Amniotic stem cell (primary cell): Measurements from ENCODE around the gene JAKMIP1.

Experiments used
- DNase-seq: peaks from one replicate; lab custom pipeline; 2025; lab: John Stamatoyannopoulos, UW

Gene JAKMIP1

DNA sequence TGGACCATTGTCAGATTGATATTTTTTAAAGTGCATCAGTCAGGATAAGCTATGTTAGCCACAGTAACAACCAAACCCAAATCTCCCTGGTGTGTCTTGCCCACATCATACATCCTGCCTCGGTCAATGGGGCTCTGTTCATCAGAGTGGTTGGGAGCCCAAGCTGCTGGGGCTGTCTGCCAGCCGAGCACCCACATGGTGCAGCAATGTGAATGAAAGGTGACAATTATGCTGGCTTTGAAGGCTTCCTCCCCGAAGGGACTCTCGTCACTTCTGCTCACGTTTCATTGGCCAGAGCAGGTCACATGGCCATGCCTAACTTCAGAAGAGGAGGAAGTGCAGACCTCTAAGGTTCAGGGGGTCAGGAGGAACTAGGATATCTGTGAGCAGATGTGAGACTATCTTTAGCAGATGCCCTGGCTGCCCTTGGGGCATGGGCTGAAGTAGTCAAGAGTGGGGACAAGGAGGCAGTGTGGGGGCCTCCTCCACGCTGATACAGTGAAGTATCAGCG is 1.3 kb upstream of the JAKMIP1 start:
- DNase-seq, result no peak

DNA sequence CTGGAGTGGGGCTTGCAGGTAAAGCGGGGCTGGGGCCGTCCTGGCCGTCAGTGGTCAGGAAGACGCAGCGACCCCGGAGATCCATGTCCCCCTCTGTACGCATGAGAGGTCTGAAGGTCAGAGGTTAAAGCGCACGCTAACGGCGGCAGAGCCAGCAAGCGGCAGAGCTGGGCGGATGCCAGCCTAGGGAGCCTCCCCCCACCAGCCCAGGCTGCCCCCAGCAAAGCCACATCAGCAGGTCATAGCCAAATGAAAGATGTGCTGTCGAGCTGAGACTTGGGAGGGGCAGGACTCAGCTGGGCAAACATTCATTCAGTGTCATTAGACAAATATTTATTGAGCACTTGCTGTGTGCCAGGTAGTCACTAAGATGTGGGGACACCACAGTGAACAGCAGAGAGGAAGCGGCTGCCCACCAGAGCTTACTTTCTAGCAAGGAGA is 593 bp upstream of the JAKMIP1 start:
- no peak for DNase-seq

DNA sequence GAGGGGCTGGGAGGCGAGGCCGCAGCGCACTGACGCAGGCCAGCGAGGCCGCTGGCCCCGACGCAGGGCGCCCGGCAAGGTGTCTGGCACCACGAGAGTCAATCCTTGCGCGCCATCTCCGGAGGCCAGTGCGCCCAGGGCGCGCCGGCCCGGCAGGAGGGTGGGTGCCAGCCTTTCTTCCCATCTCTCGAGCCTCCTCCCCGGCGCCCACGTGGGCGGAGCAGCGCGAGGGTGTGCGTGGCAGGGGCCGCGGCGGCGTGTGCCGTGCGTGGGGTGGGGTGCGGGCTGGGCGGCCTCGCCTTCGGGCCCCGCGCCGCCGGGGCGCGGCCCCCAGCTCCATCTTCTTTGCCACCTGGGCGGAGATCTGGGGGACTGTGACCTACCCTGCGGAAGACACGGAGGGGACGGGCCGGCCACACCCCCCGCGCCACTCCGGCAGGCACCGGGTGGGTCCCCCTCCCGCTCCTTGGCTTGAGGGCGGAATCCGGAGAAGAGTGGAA is 877 bp downstream of the JAKMIP1 start:
- no peak for DNase-seq

DNA sequence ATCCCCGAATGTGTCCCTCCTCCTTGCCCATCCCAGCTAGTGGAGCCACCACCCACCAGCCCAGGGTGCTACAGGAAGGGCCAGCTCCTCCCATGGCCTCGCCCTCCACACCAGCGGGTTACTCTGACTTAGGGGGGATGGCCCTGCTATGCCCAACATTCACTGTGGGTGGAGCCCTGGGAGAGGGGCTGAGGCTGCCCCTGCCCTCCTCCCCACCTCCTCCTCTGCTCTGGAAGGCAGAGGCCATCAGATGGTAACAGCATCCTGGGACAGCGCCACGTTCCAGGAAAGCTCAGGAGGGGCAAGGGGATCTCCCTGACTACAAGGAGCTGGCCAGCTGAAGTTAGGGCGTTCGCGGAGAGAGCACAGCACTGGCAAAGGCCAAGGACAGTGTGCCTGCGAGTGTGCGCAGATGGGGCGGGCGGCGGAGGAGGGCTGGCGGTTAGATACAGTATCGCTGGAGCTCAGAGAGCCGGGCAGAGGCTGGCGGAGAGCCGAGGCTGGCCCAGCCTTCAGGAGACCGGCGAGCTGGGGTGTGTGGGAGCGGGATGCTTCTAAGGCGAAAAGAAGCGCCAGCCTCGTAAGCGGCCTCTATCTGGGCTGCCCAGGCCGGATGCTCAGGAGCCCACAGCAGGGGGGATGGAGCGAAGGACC is 1.5 kb downstream of the JAKMIP1 start:
- DNase-seq, result no peak

DNA sequence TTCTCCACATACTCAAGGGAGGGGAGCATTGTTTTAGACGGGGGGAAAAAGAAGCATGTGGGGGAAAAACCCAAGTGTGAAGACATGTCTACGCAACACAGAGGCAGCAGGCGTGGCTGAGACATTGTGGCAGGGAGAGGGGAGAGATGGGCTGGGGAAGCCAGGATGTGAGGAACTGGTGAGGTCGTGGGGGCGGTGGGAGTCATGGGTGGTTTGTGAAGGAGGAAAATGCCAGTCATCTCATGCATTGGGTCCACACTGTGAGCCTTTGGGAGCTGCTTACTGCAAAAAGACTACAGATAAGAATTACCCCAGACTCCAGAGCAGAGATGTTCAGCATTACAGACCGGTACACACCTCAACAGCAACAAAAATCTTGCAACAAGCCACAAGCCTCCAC is 2.1 kb downstream of the JAKMIP1 start:
- no peak for DNase-seq

DNA sequence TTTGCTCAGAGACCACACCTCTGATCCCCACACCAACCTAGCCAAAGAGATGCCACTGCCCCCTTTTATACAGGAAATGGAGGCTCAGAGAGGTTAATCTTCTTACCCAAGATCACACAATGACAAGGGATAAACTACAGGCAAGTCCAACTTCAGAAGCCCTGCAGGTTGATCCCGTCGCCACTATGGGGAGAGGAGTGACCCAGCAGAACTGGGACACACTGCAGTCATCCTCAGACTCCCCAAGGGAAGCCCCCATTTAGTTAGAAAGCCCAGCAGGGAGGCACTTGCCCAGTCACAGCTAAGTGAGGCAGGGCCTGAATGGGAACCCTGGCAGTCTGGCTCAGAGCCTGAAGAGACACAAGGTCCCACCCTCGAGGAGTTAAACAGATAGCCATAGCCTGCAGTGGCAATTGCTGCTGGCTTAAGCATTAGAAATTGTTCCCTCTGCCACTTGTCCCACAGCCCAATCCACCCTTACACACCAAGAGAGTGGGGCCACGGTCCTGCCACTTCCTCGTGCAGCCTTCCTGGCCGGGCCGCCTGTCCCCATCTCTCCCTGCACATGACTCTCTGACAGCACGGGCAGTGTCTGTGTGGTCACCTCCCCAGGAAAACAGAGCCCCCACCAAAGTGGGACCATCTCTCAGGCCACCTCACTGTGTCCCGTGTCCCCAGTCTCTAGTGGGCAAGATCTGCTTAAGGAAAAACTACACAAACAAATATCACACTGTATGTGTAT is 2.7 kb downstream of the JAKMIP1 start:
- no peak for DNase-seq

DNA sequence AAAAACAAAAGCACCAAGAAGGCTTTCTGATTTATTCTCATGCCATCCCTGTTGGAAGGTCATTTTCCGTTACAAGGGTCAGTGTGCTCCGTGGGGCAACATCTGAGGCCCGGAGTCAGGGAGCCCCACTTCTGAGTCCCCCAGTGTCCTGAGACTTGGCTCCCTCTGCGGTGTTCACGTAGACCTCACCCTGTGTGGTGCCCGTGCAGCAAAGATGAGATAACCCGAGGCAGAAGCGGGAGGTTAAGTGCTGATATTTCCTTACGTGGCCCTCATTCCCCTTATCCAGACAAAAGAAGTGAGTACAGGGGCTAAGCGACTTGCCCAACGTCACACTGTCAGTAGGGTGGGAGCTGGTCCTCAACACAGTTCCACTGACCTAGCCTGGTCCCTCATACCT is 3.5 kb downstream of the JAKMIP1 start:
- no peak for DNase-seq

DNA sequence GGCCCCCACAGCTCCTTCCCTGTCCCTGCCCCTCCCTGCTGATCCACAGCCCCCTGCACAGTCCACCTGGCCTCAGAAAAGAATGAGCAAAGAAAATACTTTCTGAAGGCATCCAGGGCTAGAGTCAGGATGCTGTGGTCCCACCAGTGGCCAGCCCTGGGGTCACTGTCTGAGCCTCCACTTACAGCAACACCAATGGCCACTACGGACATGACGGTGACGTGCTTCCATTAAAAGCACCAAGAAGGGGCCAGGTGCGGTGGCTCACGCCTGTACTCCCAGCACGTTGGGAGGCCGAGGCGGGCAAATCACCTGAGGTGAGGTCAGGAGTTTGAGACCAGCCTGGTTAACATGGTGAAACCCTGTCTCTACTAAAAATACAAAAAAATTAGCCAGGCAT is 4.0 kb downstream of the JAKMIP1 start:
- no peak for DNase-seq

DNA sequence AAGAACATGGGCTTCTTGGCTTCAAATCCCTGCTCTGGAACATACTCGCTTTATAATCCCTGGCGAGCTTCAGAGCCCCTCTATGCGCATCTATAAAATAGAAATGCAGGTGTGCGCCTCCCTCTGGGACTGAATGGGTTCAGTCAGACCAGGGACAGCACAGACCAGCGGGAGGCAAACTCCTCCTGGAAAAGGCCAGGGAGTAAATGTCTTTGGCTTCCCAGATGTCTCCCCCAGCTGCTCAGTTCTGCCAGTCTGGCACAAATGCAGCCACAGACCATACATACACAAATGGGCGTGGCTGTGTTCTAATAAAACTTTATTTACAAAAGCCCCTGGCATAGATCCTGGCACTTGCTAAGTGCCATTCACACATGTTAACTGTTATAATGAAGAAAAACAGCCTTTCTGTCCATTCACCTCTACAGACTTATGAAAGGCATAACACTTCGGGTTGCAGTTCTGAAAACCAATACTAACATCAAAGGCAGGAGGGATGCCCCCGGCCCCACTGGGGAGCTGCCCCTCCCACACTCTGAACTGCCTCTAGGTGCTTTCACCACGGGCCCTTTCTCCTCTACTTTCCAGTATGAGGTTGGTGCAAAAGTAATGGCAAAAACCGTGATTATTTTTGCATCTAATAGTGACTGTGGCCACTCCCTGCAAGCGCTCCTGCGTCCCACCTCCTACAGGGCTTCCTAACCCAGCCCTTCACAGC is 4.6 kb downstream of the JAKMIP1 start:
- no peak for DNase-seq

DNA sequence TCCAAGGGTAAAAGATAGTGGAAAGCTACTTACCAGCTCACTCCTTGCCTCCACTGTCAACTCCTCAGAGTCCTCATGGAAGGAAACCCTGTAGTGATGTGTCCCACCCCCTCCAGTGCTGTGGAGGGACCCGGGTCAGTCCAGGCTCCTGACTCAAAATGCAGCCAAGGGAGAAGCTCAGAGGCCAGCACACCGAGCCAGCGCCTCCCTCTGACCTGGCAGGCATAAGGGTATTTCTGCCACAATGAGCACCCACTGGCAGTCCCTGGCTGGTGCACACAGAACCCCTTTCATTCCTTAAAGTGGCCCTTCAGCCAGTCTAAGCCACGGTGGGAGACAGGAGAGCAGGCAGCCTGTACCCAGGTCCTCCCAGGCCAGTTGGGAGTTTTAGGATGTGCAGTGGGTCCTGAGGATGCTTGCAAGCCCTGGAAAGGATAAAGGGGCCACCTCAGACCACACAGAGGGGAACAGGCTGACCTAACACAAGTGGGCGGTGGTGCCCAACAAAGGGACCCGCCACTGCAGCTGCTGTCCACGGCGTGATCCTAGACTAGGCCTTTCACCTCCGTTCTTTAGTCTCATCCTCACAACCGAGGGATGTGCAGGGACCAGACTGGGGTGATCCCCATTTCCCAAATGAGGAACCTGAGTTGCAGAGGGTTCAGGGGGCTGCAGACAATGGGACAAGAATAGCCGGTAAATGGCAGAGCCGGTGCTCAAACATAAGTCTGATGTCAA is 5.7 kb downstream of the JAKMIP1 start:
- DNase-seq, result no peak

DNA sequence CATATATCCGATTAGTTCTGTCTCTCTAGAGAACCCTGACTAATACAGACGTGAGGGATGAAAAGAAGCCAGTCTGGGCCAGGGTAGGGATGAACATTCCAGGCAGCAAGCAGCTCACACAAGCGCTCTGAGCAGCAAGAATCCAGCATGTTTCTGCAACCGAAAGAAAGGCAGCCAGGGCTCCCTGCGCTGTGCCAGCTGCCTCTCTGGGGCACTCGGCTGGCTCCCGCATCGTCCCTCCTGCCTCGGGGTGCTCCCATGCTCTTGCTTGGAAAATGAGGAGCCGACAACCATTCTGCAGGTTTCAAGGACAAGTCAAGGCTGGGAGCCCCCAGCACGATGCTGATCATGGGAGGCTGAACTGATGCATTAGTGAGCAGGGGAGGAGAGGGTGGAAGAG is 7.0 kb downstream of the JAKMIP1 start:
- no peak for DNase-seq

DNA sequence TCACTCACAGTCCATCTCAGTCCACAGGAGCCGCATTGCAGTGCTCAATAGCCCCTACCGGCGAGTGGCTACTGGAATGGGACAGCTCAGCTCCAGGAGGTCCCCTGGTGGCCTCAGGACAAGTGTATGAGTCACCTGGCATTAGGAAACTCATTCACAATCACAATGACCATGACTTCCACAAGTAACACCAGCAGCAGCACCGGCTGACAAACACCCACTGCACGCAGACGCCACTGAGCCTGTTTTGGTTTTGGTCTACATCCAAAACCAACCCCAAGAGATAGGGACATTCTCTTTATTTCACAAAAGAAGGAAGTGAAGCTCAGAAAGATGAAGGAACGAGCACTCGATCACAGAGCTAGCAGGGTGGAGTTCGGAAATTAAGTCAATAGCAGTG is 8.1 kb downstream of the JAKMIP1 start:
- DNase-seq, result no peak

DNA sequence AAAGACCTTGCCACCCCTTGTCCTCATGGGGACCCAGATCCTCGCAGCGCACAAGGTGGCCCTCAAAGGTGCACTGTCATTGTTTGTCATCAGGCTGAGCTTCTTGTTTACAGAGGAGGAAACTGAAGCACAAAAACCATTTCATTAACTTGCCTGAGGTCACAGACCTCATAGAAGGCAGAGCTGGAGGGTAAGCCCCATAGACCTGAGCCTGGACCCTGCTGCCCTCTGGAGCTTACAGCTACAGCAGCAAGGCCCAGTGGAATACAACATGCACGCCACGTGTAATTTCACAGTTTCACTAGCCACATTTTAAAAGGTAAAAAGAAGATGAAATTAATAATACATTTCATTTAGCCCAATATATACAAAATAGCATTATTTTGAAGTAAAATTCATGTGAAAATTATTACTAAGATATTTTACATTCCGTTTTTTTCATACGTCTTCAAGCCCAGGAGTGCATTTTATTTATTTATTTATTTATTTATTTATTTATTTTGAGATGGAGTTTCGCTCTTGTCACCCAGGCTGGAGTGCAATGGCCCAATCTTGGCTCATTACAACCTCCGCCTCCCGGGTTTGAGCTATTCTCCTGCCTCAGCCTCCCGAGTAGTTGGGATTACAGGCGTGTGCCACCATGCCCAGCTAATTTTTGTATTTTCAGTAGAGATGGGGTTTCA is 8.8 kb downstream of the JAKMIP1 start:
- no peak for DNase-seq

DNA sequence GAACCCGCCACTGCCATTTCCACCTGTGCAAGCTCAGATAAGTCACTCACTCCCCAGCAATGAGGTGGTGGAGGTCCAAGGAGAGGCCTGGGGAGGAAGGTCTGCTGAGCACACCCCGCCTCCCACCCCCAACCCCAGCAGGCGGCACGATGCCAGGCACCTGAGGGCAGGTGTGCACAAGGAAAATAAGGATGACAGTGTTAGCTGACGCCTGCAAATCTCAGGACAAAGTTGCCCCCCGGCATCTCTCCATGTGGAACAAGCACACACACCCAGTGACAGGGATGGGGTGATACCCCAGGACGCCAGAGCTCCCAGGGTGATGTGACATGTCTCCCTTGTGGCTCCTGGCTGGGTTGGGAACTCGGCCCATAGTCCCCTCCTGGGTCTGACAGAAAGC is 9.9 kb downstream of the JAKMIP1 start:
- no peak for DNase-seq

DNA sequence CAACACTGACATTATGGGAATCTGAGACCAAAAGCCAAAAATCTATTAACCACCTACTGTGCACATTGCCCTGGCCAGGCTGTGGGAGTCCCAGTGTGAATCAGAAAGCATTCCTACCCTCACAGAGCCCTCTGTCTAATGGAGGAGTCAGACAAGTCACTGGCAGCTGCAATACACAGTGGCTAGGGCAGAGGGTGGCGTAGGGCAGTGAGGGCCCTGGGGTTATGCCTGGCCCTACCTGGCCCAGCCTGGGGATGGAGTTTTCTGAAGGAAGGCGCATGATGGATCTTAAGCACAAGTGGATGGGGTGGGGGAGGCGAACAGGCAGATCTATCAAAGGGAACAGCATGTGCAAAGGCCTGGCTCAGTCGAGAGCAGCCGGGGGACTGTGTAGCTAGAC is 10.8 kb downstream of the JAKMIP1 start:
- no peak for DNase-seq

DNA sequence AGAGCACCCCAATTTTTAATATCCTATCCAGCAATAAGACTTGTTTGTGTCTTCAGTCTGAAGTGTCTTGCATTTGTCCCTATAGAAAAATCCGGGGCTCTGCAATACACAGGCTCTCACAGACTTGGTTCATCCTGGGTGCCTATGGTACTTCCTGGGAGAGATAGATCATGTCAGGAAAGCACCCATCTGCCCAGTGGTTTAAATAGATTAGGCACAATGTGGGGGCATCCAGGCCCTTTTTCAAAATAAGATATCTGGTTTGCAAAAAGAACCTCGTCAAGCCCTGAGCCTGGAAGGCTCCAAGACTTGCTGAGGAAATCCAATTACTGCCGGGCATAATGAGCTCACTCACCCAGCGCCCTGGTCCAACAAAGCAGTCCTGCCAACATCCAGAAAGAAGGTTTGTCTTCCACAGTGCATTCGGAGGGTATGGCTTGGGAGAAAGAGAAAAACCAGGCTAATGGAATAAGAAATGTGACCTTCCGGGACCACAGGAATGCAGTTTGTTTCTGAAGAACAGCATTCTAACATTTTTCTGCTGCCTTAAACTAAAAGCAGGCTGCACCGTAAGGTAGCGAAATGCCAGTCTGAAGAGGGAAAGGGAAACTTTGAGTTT is 11.6 kb downstream of the JAKMIP1 start:
- DNase-seq, result no peak

DNA sequence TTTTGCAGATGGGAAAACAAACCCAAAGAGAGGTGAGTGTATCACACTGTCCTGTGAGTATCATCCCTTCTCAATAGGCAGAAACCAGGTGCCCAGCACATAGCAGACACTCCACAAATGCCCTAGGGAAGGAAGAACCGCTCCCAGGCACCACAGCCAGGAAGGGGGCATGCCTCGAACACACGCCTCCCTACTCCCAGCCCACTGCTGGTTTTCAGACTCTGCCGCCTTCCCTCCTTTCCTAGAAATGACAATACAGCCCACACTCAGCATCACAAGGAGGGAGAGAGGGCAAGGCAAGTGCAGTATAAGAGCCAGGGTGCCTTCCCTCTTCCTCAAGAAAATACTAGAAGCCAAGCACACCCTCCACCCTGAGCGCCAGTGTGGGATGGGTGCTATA is 16.2 kb downstream of the JAKMIP1 start:
- DNase-seq, result no peak

DNA sequence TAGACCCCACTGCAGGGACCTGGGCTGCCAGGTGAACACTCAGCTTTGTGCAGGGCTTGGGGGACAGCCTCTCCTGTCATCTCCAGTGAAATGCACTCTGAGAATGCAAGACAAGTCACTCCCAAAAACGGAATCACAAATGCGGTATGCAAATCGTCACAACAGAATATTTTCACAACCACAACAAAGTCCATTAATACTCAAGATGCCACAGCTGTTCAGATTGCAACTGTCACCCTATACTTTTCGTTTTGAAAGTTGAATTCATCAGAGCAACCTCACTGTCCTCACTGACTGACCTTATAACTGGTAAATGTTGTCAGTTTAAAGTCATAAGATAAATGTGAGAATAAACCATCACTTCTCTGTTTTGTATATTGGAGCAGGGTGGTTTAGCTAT is 16.6 kb downstream of the JAKMIP1 start:
- DNase-seq, result no peak

DNA sequence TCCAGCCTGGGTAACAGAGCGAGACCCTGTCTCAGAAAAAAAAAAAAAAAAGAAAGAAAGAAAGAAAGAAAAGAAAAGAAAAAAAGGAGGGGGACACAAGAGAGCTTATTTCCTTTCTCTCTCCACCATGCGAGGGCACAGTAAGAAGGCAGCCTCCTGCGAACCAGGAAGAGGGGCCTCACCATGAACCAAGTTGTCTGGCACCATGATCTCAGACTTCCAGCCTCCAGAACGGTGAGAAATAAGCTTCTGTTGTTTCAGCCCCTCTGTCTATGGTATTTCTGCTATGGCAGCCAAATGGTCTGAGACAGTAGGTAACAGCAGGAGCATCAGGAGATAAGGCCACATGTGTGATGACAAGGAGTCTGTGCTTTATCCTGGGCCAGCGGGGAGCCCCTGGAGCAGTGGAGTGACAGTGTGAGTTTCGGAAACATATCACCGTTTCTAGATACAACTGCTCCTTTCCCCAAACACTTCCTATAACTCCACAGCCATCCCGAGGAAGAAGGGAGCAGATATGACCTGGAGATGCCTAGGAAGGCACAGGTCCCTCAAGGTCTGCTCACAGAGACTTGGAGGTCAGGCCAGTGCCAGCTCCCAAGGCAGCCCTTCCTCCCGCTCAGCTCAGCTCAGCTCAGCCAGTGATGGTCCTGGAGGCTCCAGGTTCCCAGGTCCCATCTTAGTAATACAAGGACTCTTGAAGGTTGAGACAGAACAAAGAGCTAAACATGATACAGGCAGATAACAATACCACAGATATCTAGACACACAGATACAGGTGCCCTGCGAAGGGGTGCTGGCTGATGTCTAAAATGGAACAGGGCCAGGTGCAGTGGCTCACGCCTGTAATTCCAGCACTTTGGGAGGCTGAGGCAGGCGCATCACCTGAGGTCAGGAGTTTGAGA is 17.7 kb downstream of the JAKMIP1 start:
- DNase-seq, result no peak
